Lung microvascular endothelial cell (primary cell): ENCODE measurements around the gene PHLDB1. TPM values are rescaled to one million over a fixed set of nuclear protein-coding genes. Genes with fewer than 3 reads are reported as not detected.

Experiments used
- DNase-seq, 2 donors: peaks; one replicate each; pipeline versions ENCODE4 v3.0.0 to v3.0.0-alpha.2; 2010; ENCODE audit warnings: low read depth in 2 of 2
- total RNA-seq: library from RNA; depleted of rRNA; stranded (reverse); fragments of >200 nt; gene quantifications from 2 replicates; pipeline ENCODE4 v1.2.1, GENCODE V29; 2014

The PHLDB1 gene
- total RNA-seq, 1 donor from 2014 or later: 14.9 TPM

DNA sequence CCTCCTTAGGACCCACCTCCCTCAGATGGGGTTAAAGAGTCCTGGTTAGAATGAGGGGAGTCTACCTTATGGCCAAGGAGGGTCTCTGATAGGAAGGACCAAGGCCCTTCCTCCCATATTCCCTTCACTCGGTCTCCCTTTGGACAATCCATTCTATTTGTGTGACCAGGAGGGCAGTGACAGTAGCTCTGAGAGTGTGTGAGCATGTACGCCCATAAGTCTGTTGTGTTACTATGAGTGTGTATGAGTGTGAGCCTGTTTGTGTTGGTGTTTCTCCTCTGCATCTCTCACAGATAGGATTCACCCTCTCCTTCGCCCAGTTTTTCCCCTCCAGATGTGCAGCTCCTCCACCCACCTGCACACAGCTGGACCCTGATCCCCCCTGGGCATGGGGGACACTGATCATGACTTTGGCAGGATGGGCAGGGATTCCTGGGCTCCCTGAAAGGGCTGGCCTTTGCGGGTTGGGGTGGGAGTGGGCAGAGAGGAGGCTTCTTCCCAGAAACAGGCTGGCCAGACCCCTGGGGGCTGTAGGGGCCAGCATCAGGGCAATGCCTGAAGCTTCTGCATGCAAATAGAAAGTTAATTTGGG lies 14.5 kb downstream of the PHLDB1 start:
- peak in 1 of 2 donors; percentile 35 for DNase-seq

GRCh38 chr11:118622376-118623268 lies 15.2 kb downstream of the PHLDB1 start:
- peak; percentile 35 to 67 for DNase-seq

GRCh38 chr11:118623269-118623655 lies 15.8 kb downstream of the PHLDB1 start:
- DNase-seq: peak in 1 of 2 donors; percentile 47

- DNase-seq: no peak
Observed at GRCh38 chr11:118625036-118625690, 17.7 kb downstream of the PHLDB1 start.

DNA sequence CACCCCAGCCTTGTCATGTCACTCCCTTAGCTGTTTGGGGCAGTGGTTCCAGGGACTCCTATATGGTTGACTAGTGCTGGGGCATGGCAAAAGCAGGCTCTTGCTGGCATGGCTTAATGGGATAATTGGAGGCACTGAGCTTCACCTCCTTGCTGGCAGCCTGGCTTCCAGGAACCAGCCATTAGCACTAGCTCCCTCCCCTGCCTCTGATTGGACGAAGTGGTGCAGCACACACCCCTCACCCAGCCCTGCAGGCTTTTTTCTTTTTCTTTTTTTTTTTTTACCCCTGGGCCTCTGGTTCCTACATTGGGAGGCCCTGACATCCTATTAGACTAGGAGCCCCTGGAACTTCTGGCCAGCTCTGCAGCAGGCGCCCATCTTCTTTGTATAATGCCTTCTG lies 18.6 kb downstream of the PHLDB1 start:
- DNase-seq: no peak

DNA sequence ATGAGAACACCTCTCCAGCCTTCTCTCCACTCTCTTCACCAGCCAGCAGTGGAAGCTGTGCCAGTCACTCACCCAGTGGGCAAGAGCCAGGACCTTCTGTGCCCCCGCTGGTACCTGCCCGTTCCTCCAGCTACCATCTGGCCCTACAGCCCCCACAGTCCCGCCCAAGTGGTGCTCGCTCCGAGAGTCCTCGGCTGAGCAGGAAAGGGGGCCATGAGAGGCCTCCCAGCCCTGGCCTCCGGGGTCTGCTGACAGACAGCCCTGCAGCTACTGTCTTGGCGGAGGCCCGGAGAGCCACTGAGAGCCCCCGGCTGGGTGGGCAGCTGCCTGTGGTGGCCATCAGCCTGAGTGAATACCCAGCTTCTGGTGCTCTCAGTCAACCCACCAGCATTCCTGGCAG lies 20.2 kb downstream of the PHLDB1 start:
- DNase-seq: no peak

DNA sequence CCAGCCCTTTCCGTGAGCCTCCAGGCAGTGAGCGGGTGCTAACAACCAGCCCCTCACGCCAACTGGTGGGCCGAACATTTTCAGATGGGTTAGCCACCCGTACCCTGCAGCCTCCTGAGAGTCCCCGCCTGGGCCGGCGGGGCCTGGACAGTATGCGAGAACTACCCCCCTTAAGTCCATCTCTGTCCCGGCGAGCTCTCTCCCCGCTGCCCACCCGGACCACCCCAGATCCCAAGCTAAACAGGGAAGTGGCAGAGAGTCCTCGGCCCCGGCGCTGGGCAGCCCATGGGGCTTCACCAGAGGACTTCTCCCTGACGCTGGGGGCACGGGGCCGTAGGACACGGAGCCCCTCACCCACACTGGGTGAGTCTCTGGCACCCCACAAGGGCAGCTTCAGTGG lies 20.6 kb downstream of the PHLDB1 start:
- DNase-seq: no peak

GRCh38 chr11:118628432-118628831 lies 21.0 kb downstream of the PHLDB1 start:
- DNase-seq: no peak

GRCh38 chr11:118628861-118629549 lies 21.6 kb downstream of the PHLDB1 start:
- DNase-seq: no peak

GRCh38 chr11:118629761-118630661 lies 22.6 kb downstream of the PHLDB1 start:
- DNase-seq: no peak

DNA sequence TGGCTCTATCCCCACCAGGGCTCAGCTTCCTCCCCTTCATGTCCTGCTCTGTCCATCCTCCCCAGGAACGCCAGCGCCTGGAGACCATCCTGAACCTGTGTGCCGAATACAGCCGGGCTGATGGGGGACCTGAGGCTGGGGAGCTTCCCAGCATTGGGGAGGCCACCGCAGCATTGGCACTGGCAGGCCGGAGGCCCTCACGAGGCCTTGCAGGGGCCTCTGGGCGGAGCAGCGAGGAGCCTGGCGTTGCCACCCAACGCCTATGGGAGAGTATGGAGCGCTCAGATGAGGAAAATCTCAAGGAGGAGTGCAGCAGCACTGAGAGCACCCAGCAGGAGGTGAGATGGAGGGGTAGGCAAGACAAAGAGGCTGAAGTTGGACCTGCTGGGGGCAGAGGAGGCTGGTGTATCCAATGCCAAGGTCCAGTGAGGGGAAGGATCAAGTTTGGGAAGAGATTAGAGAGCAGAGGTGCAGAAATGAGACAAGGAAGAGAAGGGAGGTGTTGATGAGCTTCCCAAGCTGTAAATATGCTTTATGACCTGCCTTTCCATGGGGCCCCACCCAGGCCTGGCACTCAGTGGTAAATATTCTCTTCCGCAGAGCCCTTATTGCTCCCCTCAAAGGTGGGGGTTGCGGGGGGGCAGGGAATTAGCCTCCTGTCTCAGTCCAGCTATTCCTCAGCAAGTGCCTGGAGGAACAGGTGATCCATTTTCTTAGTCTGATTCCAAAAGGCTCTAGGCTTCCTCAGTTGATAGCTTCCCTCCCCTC lies 23.9 kb downstream of the PHLDB1 start:
- DNase-seq: no peak

GRCh38 chr11:118632577-118633318 lies 25.3 kb downstream of the PHLDB1 start:
- no peak for DNase-seq

GRCh38 chr11:118633319-118633690 lies 25.9 kb downstream of the PHLDB1 start:
- no peak for DNase-seq

DNA sequence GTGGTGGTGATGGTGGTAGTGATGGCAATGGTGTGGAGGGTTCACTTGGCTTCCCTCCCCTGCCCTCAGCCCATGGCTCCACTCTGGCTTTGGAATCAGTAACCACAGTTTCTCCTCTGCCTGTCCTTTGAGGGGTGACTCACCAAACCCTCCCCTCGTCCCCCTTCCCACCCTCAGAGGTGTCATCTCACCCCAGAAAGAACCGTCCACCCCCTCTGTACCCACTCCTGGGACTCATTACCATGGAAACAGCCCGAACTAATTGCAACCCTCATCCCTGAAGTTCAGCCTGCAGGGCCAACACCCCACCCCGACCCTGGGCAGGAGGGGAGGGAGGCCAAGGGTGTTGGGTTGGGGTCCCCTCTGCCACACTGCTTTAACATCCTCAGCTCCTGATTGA lies 26.6 kb downstream of the PHLDB1 start:
- DNase-seq: no peak

GRCh38 chr11:118634431-118635236 lies 27.2 kb downstream of the PHLDB1 start:
- DNase-seq: peak; percentile 53

DNA sequence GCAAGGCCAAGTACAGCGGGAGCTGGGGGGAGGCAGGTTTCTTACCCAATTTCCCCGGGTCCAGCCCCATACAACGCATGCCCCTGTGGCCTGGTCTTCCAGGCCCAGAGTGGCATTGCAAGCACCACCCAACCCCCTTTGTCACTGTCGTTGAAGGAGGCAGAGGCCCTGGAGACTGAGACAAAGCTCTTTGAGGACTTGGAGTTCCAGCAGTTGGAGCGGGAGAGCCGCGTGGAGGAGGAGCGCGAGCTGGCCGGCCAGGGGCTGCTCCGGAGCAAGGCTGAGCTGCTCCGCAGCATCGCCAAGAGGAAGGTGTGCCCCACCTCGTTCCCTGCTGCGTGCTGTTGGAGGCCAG lies 27.8 kb downstream of the PHLDB1 start:
- no peak for DNase-seq

GRCh38 chr11:118635642-118636041 lies 28.2 kb downstream of the PHLDB1 start:
- no peak for DNase-seq

DNA sequence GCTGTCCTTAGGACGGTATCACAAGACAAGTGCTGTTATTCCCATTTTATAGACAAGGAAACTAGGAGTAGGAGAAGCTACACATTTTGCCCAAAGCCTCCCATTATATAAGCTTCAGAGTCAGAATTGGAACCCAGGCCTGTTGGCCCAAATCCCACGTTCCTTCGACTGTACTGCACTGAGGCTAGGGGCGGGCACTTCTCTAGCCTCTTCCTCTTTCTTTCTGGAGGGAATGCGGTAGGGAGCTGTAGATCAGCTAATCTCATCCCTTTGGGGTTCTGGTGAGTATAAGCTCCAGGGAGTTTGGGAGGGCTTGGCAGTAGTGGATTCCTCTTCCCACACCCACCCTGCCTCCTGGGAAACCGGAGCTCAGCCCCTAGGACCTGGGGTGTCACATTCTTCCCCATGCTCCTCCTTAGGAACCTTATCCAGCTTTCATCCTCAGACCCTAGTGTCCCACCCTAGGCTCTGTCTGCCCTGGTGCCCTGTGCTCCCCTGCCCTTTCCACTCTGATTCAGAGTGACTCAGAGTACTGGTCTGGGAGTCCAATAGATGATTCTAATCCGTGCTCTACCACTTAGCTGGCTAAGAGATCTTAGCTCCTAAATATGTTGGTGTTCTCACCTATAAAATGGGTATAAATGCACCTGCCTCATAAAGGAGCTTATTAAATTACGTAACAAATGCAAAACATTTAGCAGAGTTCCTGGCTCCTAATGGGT lies 29.3 kb downstream of the PHLDB1 start:
- DNase-seq: no peak
